SK-N-DZ (cell line): Measurements from ENCODE around the gene WNT9A.
"Not testable (repeated sequence)": the region's sequence is repeated elsewhere in the genome, so short reads cannot be mapped to it uniquely, and the experiment has no call there.

Source experiments
- DNase-seq: peaks from one replicate; pipeline ENCODE4 v3.0.0-alpha.2; 2015; ENCODE audit warnings: low spot score

WNT9A gene

GRCh38 chr1:227912866-227913265 lies 34.9 kb downstream of the WNT9A start:
- DNase-seq = no peak

- no peak for DNase-seq
Measured at GRCh38 chr1:227911376-227911775, 36.4 kb downstream of the WNT9A start.

GRCh38 chr1:227910511-227911153 lies 37.1 kb downstream of the WNT9A start:
- no peak for DNase-seq

- DNase-seq = not testable (repeated sequence)
Measured at GRCh38 chr1:227909923-227910328, 37.8 kb downstream of the WNT9A start.

- no peak for DNase-seq
Measured at GRCh38 chr1:227909188-227909587, 38.5 kb downstream of the WNT9A start.

GRCh38 chr1:227908359-227908758 lies 39.4 kb downstream of the WNT9A start:
- DNase-seq = no peak

GRCh38 chr1:227907439-227908015 lies 40.2 kb downstream of the WNT9A start:
- DNase-seq = no peak

GRCh38 chr1:227906550-227907071 lies 41.1 kb downstream of the WNT9A start:
- no peak for DNase-seq

- no peak for DNase-seq
Measured at GRCh38 chr1:227905573-227906487, 41.9 kb downstream of the WNT9A start.

GRCh38 chr1:227904541-227905335 lies 43.0 kb downstream of the WNT9A start:
- no peak for DNase-seq

- DNase-seq = no peak
Measured at GRCh38 chr1:227903614-227904501, 43.9 kb downstream of the WNT9A start.

- no peak for DNase-seq
Measured at GRCh38 chr1:227903061-227903521, 44.6 kb downstream of the WNT9A start.

GRCh38 chr1:227902641-227902990 lies 45.1 kb downstream of the WNT9A start:
- no peak for DNase-seq

- DNase-seq = no peak
Measured at GRCh38 chr1:227901906-227902640, 45.7 kb downstream of the WNT9A start.

- no peak for DNase-seq
Measured at GRCh38 chr1:227901239-227901905, 46.4 kb downstream of the WNT9A start.

GRCh38 chr1:227900571-227901051 lies 47.1 kb downstream of the WNT9A start:
- DNase-seq = no peak

- DNase-seq = no peak
Measured at GRCh38 chr1:227899820-227900449, 47.8 kb downstream of the WNT9A start.

GRCh38 chr1:227899141-227899819 lies 48.5 kb downstream of the WNT9A start:
- DNase-seq = no peak
